ENCODE measurements around the gene ADGRG1.

The ADGRG1 gene

GRCh38 chr16:57682809-57683635 lies 54.6 kb downstream of the ADGRG1 start:
- DNase-seq (ENCODE audit: low spot score), result no peak

GRCh38 chr16:57683636-57684545 lies 55.5 kb downstream of the ADGRG1 start:
- DNase-seq (ENCODE audit: low spot score), result no peak

GRCh38 chr16:57684626-57685358 lies 56.4 kb downstream of the ADGRG1 start:
- no peak for DNase-seq (ENCODE audit: low spot score)

- DNase-seq (ENCODE audit: low spot score), result no peak
Observed at GRCh38 chr16:57685633-57686032, 57.2 kb downstream of the ADGRG1 start.

- no peak for DNase-seq (ENCODE audit: low spot score)
Observed at GRCh38 chr16:57686577-57686976, 58.1 kb downstream of the ADGRG1 start.

- DNase-seq (ENCODE audit: low spot score), result no peak
Observed at GRCh38 chr16:57687363-57687929, 59.0 kb downstream of the ADGRG1 start.

GRCh38 chr16:57688487-57688986 lies 60.1 kb downstream of the ADGRG1 start:
- DNase-seq (ENCODE audit: low spot score), result no peak

- no peak for DNase-seq (ENCODE audit: low spot score)
Observed at GRCh38 chr16:57688987-57689761, 60.7 kb downstream of the ADGRG1 start.

- no peak for DNase-seq (ENCODE audit: low spot score)
Observed at GRCh38 chr16:57689762-57690558, 61.5 kb downstream of the ADGRG1 start.

- DNase-seq (ENCODE audit: low spot score), result no peak
Observed at GRCh38 chr16:57690782-57691471, 62.5 kb downstream of the ADGRG1 start.

GRCh38 chr16:57692636-57693035 lies 64.2 kb downstream of the ADGRG1 start:
- no peak for DNase-seq (ENCODE audit: low spot score)

- DNase-seq (ENCODE audit: low spot score), result no peak
Observed at GRCh38 chr16:57693550-57693949, 65.1 kb downstream of the ADGRG1 start.

- no peak for DNase-seq (ENCODE audit: low spot score)
Observed at GRCh38 chr16:57694231-57694724, 65.8 kb downstream of the ADGRG1 start.

GRCh38 chr16:57694725-57695679 lies 66.6 kb downstream of the ADGRG1 start, which contains the start of gene DRC7:
TSS of gene DRC7 (plus strand) at chr16:57694806. CDS start at chr16:57697950, 3,144 bp downstream.
- DNase-seq (ENCODE audit: low spot score), result no peak

- DNase-seq (ENCODE audit: low spot score), result no peak
Observed at GRCh38 chr16:57695680-57696069, 67.2 kb downstream of the ADGRG1 start.

GRCh38 chr16:57696240-57696639 lies 67.8 kb downstream of the ADGRG1 start:
- no peak for DNase-seq (ENCODE audit: low spot score)

- no peak for DNase-seq (ENCODE audit: low spot score)
Observed at GRCh38 chr16:57697896-57698537, 69.6 kb downstream of the ADGRG1 start.
